HG02970 (cell line): ENCODE results near the gene NFASC.

Experiments
- ATAC-seq: cut with Tn5 transposase; IDR thresholded peaks from one replicate; pipeline ENCODE4 v1.9.1; 2021; ENCODE audit warnings: mild to moderate bottlenecking, moderate library complexity, moderate number of reproducible peaks; ENCODE audit not compliant: unreplicated experiment, low FRiP score

The NFASC gene

GRCh38 chr1:204858363-204858821, 12.3 kb upstream of the NFASC start:
- no peak for ATAC-seq

- no peak for ATAC-seq
Observed at GRCh38 chr1:204859861-204860267, 10.8 kb upstream of the NFASC start.

GRCh38 chr1:204863024-204863423, 7.6 kb upstream of the NFASC start:
- no peak for ATAC-seq

GRCh38 chr1:204863730-204864129, 6.9 kb upstream of the NFASC start:
- ATAC-seq, result no peak

- no peak for ATAC-seq
Observed at GRCh38 chr1:204866051-204866596, 4.5 kb upstream of the NFASC start.

- ATAC-seq, result no peak
Observed at GRCh38 chr1:204867203-204867602, 3.5 kb upstream of the NFASC start.

GRCh38 chr1:204867666-204868339, 2.9 kb upstream of the NFASC start:
- ATAC-seq, result no peak

GRCh38 chr1:204868340-204868700, 2.3 kb upstream of the NFASC start:
- ATAC-seq, result no peak

GRCh38 chr1:204869097-204869496, 1.6 kb upstream of the NFASC start:
- no peak for ATAC-seq

- no peak for ATAC-seq
Observed at GRCh38 chr1:204871405-204872037, 859 bp downstream of the NFASC start.

- no peak for ATAC-seq
Observed at GRCh38 chr1:204872262-204872881, 1.7 kb downstream of the NFASC start.

GRCh38 chr1:204873176-204873575, 2.5 kb downstream of the NFASC start:
- no peak for ATAC-seq

GRCh38 chr1:204873714-204874113, 3.1 kb downstream of the NFASC start:
- ATAC-seq, result no peak

- no peak for ATAC-seq
Observed at GRCh38 chr1:204874274-204874673, 3.6 kb downstream of the NFASC start.

GRCh38 chr1:204875255-204875654, 4.6 kb downstream of the NFASC start:
- no peak for ATAC-seq

- ATAC-seq, result no peak
Observed at GRCh38 chr1:204878621-204879234, 8.1 kb downstream of the NFASC start.

- ATAC-seq, result no peak
Observed at GRCh38 chr1:204879351-204879750, 8.7 kb downstream of the NFASC start.

- ATAC-seq, result no peak
Observed at GRCh38 chr1:204880906-204881305, 10.2 kb downstream of the NFASC start.

GRCh38 chr1:204882479-204882878, 11.8 kb downstream of the NFASC start:
- ATAC-seq, result no peak

GRCh38 chr1:204883405-204883804, 12.7 kb downstream of the NFASC start:
- no peak for ATAC-seq

- no peak for ATAC-seq
Observed at GRCh38 chr1:204885288-204885711, 14.6 kb downstream of the NFASC start.
